Measurements from ENCODE around the gene LAMTOR5. TPM values are rescaled to one million over a fixed set of nuclear protein-coding genes. Genes with fewer than 3 reads are reported as not detected.

Gene LAMTOR5
- total and polyA plus RNA-seq, 4 donors: 45.6 to 427 (median 242) TPM

- Histone ChIP-seq H3K4me1 (ENCODE audit: control insufficient read depth in 5 of 5, insufficient read depth in 5 of 5, low read length in 5 of 5) (peaks cover 0 to 3% (median 0%) of the 10 kb centered on the region in 5 donors), H3K36me3 (ENCODE audit: control insufficient read depth in 4 of 4, insufficient read depth in 4 of 4, low read length in 4 of 4) (peaks cover 0 to 6% (median under 1%) of the 10 kb centered on the region in 4 donors), H3K4me3 (no peak overlapping the region), H3K9ac (ENCODE audit: insufficient read depth in 1 of 2, low read length in 2 of 2) (no peak overlapping the region), H3K27me3 (ENCODE audit: control insufficient read depth in 3 of 3, insufficient read depth in 3 of 3, low read length in 2 of 3) (no peaks in the 10 kb centered on the region), H3K27ac (ENCODE audit: low read depth in 1 of 2, low read length in 1 of 2) (no peak overlapping the region), H3K9me3 (ENCODE audit: control insufficient read depth in 4 of 4, insufficient read depth in 3 of 4, low read length in 3 of 4) (no peaks in the 10 kb centered on the region)
- TF ChIP-seq CTCF (IDR thresholded peaks at IDR 0.05; ENCODE audit: control extremely low read depth, extremely low read depth): no peak
- WGBS, 2 donors: 88 to 93% methylated on average over 19 of the region's 19 CpGs
- ATAC-seq (ENCODE audit: insufficient read depth, low FRiP score) (no peak), DNase-seq (no peak)
Measured at GRCh38 chr1:110384581-110385321, 22.7 kb downstream of the LAMTOR5 start.

GRCh38 chr1:110383251-110383990, 24.1 kb downstream of the LAMTOR5 start:
- Histone ChIP-seq H3K9me3 (ENCODE audit: control insufficient read depth in 4 of 4, insufficient read depth in 3 of 4, low read length in 3 of 4) (no peaks in the 10 kb centered on the region), H3K9ac (ENCODE audit: insufficient read depth in 1 of 2, low read length in 2 of 2) (no peak overlapping the region), H3K27me3 (ENCODE audit: control insufficient read depth in 3 of 3, insufficient read depth in 3 of 3, low read length in 2 of 3) (no peaks in the 10 kb centered on the region), H3K36me3 (ENCODE audit: control insufficient read depth in 4 of 4, insufficient read depth in 4 of 4, low read length in 4 of 4) (peaks cover 3 to 6% (median 3%) of the 10 kb centered on the region in 4 donors), H3K27ac (ENCODE audit: low read depth in 1 of 2, low read length in 1 of 2) (peak overlapping the region in 1 of 2 donors; percentile 33), H3K4me3 (no peak overlapping the region), H3K4me1 (ENCODE audit: control insufficient read depth in 5 of 5, insufficient read depth in 5 of 5, low read length in 5 of 5) (peaks cover 0 to 3% (median 0%) of the 10 kb centered on the region in 5 donors)
- 38 to 59% methylated on average over 5 of the region's 5 CpGs for WGBS, 2 donors
- no peak for TF ChIP-seq CTCF (IDR thresholded peaks at IDR 0.05; ENCODE audit: control extremely low read depth, extremely low read depth)
- no peak for DNase-seq
- ATAC-seq (ENCODE audit: insufficient read depth, low FRiP score): no peak

GRCh38 chr1:110380672-110381283, 26.7 kb downstream of the LAMTOR5 start:
- TF ChIP-seq CTCF (IDR thresholded peaks at IDR 0.05; ENCODE audit: control extremely low read depth, extremely low read depth): no peak
- H3K36me3 ChIP-seq (ENCODE audit: control insufficient read depth in 4 of 4, insufficient read depth in 4 of 4, low read length in 4 of 4): peaks cover 3 to 16% (median 6%) of the 10 kb centered on the region in 4 donors
- peaks cover 0 to 3% (median 0%) of the 10 kb centered on the region in 5 donors for H3K4me1 ChIP-seq (ENCODE audit: control insufficient read depth in 5 of 5, insufficient read depth in 5 of 5, low read length in 5 of 5)
- peak overlapping the region in 1 of 2 donors; percentile 73 for H3K27ac ChIP-seq (ENCODE audit: low read depth in 1 of 2, low read length in 1 of 2)
- no peak overlapping the region for H3K9ac ChIP-seq (ENCODE audit: insufficient read depth in 1 of 2, low read length in 2 of 2)
- H3K27me3 ChIP-seq (ENCODE audit: control insufficient read depth in 3 of 3, insufficient read depth in 3 of 3, low read length in 2 of 3): no peaks in the 10 kb centered on the region
- DNase-seq: peak in 2 of 3 donors; percentile 31 to 47
- peak; percentile 62 for ATAC-seq (ENCODE audit: insufficient read depth, low FRiP score)
- WGBS, 2 donors: 24 to 44% methylated on average over 10 of the region's 10 CpGs
- no peaks in the 10 kb centered on the region for H3K9me3 ChIP-seq (ENCODE audit: control insufficient read depth in 4 of 4, insufficient read depth in 3 of 4, low read length in 3 of 4)
- no peak overlapping the region for H3K4me3 ChIP-seq

All from lung (tissue), 12 donors.